ENCODE results near the gene KRT79. TPM values are rescaled to one million over a fixed set of nuclear protein-coding genes. Genes with fewer than 3 reads are reported as not detected.

The KRT79 gene
- total RNA-seq, 1 donor from 2014 or later = 1.7 TPM

DNA sequence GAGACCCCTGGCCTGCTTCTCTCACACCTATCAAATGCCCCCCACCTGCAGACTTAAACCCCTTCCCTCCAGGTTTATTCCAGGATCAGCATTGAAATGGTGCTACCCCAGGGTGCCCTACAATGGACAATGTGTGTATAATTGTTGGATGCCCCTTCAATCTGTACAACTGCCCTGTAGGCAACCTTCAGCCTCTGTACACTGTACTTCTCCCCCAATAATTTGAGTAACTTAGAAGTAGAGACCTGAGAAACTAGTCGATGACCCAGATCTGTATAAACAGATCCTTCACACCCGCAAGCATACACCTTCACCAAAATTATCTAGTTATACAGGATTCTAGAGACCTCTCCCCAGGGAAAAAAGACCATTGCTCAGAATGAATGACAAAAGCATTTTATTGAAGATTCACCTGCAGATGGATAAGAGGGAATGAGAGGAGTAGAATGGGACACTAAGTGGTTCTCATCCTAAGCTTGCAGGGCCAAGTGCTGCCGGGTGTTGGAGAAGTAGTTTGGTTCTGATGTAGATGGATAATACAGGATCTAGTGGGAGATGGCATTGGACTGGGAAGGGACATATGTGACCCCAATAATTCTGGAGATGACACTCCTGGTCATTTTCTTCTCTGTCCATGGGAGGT lies 27.8 kb downstream of the KRT79 start:
- no peak overlapping the region for H3K27ac ChIP-seq
- H3K9me3 ChIP-seq = no peaks in the 10 kb centered on the region
- DNase-seq (ENCODE audit: extremely low spot score in 2 of 2) = no peak
- intact Hi-C loops (cut with DNase I) = no loop called here
- no peak overlapping the region for H3K4me3 ChIP-seq
- no peaks in the 10 kb centered on the region for H3K27me3 ChIP-seq
- H3K36me3 ChIP-seq = no peaks in the 10 kb centered on the region
- TF ChIP-seq POLR2AphosphoS5 (IDR thresholded peaks at IDR 0.05; ENCODE audit: insufficient read depth in 1 of 2, low read depth in 1 of 2) (no peak), POLR2A (IDR thresholded peaks at IDR 0.05) (no peak)
- TF ChIP-seq, protein P1, sequence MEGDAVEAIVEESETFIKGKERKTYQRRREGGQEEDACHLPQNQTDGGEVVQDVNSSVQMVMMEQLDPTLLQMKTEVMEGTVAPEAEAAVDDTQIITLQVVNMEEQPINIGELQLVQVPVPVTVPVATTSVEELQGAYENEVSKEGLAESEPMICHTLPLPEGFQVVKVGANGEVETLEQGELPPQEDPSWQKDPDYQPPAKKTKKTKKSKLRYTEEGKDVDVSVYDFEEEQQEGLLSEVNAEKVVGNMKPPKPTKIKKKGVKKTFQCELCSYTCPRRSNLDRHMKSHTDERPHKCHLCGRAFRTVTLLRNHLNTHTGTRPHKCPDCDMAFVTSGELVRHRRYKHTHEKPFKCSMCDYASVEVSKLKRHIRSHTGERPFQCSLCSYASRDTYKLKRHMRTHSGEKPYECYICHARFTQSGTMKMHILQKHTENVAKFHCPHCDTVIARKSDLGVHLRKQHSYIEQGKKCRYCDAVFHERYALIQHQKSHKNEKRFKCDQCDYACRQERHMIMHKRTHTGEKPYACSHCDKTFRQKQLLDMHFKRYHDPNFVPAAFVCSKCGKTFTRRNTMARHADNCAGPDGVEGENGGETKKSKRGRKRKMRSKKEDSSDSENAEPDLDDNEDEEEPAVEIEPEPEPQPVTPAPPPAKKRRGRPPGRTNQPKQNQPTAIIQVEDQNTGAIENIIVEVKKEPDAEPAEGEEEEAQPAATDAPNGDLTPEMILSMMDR (IDR thresholded peaks at IDR 0.05) = no peak
- H3K4me1 ChIP-seq = no peaks in the 10 kb centered on the region

DNA sequence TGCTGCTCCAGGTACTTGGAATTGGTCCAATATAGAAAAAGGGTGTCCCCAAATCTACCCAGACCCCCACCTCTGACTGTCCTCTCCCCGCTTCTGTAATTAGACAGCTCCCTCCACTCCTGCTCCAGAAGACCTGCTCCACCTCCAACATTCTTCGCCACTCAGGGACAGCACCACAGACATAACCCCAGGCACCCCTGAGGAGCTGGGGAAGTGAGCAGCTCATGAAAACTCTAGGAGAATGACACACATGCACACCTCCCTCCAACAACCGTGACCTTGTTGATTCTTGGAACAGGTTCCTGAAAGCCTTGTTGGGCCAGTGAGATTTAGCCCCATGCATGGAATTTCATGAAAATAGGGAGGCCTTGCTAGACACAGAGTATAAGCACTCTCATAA lies 28.4 kb downstream of the KRT79 start:
- intact Hi-C loops (cut with DNase I) = no loop called here
- TF ChIP-seq POLR2A (IDR thresholded peaks at IDR 0.05) = no peak

DNA sequence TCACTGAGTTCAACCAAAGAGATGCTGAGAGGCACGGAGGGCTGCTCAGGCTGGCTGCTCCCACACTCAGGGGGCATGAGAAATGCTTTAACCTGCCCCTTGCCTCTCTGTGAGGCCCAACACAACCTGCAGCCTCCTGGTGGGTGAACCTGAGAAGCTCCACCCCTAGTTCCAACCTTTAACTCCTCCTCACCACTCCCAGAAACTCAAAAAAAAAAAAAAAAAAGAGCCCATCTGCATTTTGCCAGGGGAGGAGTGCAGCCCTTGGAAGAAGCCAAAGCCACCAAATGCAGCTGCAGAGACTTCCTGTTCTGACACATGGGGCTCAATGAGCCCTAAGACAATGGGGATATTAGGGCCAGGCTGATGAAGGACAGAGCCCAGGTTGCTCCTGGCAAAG lies 29.1 kb downstream of the KRT79 start:
- Histone ChIP-seq H3K36me3 (no peaks in the 10 kb centered on the region), H3K9me3 (no peaks in the 10 kb centered on the region), H3K4me3 (no peak overlapping the region), H3K27ac (no peak overlapping the region), H3K27me3 (no peaks in the 10 kb centered on the region), H3K4me1 (peaks cover 8% of the 10 kb centered on the region)
- TF ChIP-seq, protein P1 (IDR thresholded peaks at IDR 0.05) = no peak
- TF ChIP-seq POLR2AphosphoS5 (IDR thresholded peaks at IDR 0.05; ENCODE audit: insufficient read depth in 1 of 2, low read depth in 1 of 2) (no peak), POLR2A (IDR thresholded peaks at IDR 0.05) (no peak)
- intact Hi-C loops (cut with DNase I) = no loop called here
- DNase-seq (ENCODE audit: extremely low spot score in 2 of 2) = no peak

More for the DNA sequence above, 28.4 kb downstream of the KRT79 start:
- no peak overlapping the region for H3K4me3 ChIP-seq
- DNase-seq (ENCODE audit: extremely low spot score in 2 of 2) = no peak
- no peaks in the 10 kb centered on the region for H3K9me3 ChIP-seq
- H3K4me1 ChIP-seq = peaks cover 1% of the 10 kb centered on the region
- H3K36me3 ChIP-seq = no peaks in the 10 kb centered on the region
- H3K27me3 ChIP-seq = no peaks in the 10 kb centered on the region
- H3K27ac ChIP-seq = no peak overlapping the region

DNA sequence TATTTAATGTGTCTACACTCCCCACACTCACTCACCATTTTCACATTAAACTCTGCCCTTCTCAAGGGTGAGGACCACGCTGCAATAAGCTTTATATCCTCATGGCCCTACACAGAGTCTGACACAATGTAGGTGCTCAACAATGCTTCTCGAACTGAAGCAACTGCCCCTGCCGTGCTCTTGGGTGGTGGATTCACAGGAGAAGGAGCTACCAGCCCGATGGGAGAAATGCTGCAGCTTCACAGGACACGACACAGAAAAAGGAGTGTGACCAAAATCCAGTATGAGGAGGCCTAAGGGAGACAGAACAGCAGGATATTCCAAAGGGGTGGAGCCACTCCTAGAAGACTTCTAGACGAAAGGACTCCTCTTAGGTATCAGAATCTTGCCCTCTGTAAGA lies 31.7 kb downstream of the KRT79 start:
- Histone ChIP-seq H3K4me3 (no peak overlapping the region), H3K27me3 (no peaks in the 10 kb centered on the region), H3K9me3 (no peaks in the 10 kb centered on the region), H3K27ac (no peak overlapping the region), H3K36me3 (no peaks in the 10 kb centered on the region), H3K4me1 (peaks cover 12% of the 10 kb centered on the region)
- DNase-seq (ENCODE audit: extremely low spot score in 2 of 2) = no peak
- intact Hi-C loops (cut with DNase I) = no loop called here
- TF ChIP-seq, protein P1 (IDR thresholded peaks at IDR 0.05) = no peak
- TF ChIP-seq POLR2A (IDR thresholded peaks at IDR 0.05) = no peak
- TF ChIP-seq POLR2AphosphoS5 (IDR thresholded peaks at IDR 0.05; ENCODE audit: insufficient read depth in 1 of 2, low read depth in 1 of 2) = no peak

DNA sequence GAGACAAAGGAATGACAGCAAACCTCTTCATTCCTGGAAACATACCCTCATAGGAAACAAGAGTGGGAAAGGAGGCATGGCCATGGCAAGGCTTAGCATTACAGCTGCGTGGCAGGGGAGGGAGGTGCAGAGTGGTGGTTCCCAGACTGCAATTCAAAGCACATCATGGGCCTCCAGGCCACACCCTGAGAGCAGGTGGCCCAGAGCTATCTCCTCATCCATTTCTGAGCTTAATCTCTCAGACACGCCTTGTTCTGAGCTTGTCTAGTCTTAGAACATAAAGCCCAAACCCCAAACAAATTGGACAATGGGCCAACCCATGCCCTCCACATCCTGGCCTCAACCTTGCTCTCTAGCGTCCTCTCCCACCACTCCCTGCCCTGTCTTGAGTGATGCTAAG lies 32.3 kb downstream of the KRT79 start:
- DNase-seq (ENCODE audit: extremely low spot score in 2 of 2) = no peak
- no peaks in the 10 kb centered on the region for H3K9me3 ChIP-seq
- no peaks in the 10 kb centered on the region for H3K27me3 ChIP-seq
- TF ChIP-seq POLR2AphosphoS5 (IDR thresholded peaks at IDR 0.05; ENCODE audit: insufficient read depth in 1 of 2, low read depth in 1 of 2) (no peak), POLR2A (IDR thresholded peaks at IDR 0.05) (no peak)
- TF ChIP-seq, protein P1 (IDR thresholded peaks at IDR 0.05) = no peak
- peaks cover 12% of the 10 kb centered on the region for H3K4me1 ChIP-seq
- no peaks in the 10 kb centered on the region for H3K36me3 ChIP-seq
- no peak overlapping the region for H3K27ac ChIP-seq
- intact Hi-C loops (cut with DNase I) = no loop called here
- no peak overlapping the region for H3K4me3 ChIP-seq

Data from vagina (tissue), 2 donors.